PC-9 (cell line): Measurements from ENCODE around the gene CRYAA.
"Not testable (repeated sequence)": the region's sequence is repeated elsewhere in the genome, so short reads cannot be mapped to it uniquely, and the experiment has no call there.

Experiments
- EZH2 ChIP-seq: fragments of 200-600 bp; sonication (generic); IDR thresholded peaks from 2 replicates; pipeline ENCODE4 v1.8.0; 2017; ENCODE audit warnings: antibody characterized with exemption, low read depth
- TF ChIP-seq, protein P1 (sequence below): fragments of 200-600 bp; sonication (generic); conservative IDR thresholded peaks from 2 replicates; pipeline ENCODE4 v1.6.1; 2017; ENCODE audit warnings: mixed run types, antibody characterized with exemption, mild to moderate bottlenecking, moderate library complexity

DNA sequence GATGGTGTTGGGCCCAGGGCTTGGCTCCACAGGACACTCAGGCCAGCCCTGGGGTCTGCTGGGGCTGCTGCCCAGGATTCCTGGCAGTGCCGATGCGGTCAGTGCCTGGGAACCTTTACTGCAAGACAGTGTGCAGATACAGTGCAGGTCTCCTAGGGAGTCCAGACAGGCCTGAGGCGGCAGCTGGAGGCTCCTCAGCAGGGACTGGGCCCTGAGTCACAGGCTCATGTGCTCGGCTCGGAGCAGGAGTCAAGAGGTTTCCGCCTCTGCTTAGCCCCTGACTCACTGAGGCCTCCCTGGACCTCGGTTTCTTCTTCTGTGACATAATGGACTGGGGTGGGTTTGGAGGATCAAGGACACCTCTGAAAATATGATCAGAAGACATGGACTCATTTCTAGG, 18.5 kb downstream of the CRYAA start:
- TF ChIP-seq, protein P1, sequence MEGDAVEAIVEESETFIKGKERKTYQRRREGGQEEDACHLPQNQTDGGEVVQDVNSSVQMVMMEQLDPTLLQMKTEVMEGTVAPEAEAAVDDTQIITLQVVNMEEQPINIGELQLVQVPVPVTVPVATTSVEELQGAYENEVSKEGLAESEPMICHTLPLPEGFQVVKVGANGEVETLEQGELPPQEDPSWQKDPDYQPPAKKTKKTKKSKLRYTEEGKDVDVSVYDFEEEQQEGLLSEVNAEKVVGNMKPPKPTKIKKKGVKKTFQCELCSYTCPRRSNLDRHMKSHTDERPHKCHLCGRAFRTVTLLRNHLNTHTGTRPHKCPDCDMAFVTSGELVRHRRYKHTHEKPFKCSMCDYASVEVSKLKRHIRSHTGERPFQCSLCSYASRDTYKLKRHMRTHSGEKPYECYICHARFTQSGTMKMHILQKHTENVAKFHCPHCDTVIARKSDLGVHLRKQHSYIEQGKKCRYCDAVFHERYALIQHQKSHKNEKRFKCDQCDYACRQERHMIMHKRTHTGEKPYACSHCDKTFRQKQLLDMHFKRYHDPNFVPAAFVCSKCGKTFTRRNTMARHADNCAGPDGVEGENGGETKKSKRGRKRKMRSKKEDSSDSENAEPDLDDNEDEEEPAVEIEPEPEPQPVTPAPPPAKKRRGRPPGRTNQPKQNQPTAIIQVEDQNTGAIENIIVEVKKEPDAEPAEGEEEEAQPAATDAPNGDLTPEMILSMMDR: not testable (repeated sequence)
- TF ChIP-seq EZH2: not testable (repeated sequence)
